ENCODE results near the gene LAPTM5.

Gene LAPTM5

DNA sequence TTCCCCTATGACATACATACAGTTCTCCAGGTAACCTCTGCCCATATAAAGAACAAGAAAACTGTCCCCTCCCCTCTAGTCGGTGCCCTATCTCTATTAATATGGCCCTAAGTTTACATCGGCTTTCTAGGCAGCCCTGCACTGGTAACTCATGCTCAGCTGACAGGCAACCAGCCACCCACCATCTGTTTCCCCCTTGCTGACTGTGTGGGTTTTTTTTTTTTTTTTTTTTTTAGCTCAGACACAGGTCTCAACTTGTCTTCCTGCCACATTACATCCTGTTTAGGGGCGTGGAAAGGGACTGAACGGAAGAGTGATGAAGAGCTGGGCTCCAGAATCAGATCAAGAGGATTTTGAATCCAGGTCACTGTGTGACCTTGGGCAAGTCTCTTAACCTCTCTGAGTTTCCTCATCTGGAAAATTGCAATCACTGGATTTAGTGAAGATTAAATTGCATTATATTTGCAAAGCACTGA is 14.0 kb downstream of the LAPTM5 start:
- DNase-seq (ENCODE audit: low read depth in 2 of 2), result no peak

DNA sequence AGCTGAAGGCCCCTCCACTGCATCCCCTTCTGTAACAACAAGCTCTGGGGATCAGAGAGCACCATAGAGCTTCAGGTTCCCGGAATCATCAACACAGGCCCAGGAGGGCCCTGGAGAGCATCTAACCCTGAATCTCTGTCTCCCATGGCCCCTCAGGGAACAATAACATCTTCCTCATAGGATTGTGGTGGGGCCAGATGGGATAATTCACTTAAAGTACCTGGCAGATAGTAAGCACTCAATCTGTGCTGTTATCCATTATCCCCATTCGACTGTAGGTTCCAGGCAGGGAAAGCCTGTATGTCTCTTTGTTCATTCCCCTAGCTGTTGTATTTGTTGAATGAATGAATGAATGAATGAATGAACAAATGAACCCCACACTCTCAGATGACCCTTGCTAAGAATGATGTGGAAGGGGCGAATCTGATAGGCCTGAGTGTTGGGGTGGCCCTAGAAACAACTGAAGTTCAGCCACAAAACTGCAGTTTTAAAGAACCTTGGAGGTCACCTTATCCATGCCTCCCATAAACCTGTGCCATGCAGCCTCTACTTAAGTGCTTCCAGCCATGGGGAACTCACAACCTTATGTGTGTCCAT is 14.5 kb downstream of the LAPTM5 start:
- no peak for DNase-seq (ENCODE audit: low read depth in 2 of 2)

DNA sequence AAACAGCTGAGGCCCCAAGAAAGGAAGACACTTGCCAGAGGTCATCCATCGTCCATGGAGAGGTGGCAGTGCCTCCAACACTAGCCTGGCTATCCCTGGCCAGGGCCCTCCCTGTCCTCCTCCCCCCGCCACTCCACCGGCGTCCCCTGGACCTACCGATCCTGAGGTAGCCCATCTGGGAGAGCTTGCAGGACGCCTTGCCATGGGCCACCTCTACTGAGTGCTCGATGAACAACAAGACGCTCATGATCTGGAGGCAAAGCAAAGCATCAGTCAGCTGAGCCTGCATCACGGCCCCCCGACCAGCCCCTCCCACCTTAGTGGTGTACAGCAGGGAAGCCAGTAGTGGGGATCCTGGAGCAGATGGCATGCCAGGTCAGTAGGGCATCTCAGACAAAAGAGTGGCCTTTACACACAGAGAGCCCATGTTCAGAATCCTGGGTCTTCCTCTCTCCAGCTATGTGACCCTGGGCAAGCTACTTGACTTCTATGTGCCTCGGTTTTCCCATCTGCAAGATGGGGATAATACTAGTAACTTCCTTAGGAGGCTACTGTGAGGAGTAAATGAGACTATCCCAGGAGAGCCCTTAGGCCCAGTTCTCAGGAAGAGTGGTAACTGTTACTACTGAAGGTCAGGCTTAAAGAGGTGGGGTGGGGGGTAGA is 15.1 kb downstream of the LAPTM5 start:
- DNase-seq (ENCODE audit: low read depth in 2 of 2), result no peak

DNA sequence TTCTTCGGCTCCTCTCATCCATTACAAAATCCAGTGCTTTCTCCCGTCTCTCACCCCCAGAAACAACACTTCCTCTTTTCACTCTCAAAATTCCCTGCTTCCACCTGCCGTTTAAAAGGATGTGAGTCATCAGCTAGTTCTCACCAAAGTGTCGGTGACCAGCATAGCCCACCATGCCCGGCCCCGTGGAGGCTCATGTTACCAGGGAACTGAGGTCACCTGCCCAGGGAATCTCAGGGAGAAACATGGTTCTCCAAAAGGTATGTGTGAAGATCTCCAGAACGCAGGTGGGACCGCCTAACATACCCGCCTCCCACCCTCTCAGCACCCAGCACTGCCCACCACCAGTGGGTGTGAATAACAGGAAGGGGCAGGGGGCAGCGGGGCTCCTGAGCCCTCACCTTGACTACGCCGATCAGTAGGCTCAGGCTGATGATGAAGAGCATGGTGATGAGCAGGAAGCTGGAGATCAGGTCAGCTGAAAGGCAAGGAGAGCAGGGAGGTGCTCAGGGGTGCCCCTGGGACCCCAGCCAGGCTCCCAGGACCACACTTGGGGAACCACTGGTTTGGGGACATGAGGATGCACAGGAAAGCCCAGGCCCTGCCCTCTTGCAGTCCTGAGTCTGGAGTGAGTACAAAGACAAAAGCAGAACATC is 16.2 kb downstream of the LAPTM5 start:
- DNase-seq (ENCODE audit: low read depth in 2 of 2), result no peak

DNA sequence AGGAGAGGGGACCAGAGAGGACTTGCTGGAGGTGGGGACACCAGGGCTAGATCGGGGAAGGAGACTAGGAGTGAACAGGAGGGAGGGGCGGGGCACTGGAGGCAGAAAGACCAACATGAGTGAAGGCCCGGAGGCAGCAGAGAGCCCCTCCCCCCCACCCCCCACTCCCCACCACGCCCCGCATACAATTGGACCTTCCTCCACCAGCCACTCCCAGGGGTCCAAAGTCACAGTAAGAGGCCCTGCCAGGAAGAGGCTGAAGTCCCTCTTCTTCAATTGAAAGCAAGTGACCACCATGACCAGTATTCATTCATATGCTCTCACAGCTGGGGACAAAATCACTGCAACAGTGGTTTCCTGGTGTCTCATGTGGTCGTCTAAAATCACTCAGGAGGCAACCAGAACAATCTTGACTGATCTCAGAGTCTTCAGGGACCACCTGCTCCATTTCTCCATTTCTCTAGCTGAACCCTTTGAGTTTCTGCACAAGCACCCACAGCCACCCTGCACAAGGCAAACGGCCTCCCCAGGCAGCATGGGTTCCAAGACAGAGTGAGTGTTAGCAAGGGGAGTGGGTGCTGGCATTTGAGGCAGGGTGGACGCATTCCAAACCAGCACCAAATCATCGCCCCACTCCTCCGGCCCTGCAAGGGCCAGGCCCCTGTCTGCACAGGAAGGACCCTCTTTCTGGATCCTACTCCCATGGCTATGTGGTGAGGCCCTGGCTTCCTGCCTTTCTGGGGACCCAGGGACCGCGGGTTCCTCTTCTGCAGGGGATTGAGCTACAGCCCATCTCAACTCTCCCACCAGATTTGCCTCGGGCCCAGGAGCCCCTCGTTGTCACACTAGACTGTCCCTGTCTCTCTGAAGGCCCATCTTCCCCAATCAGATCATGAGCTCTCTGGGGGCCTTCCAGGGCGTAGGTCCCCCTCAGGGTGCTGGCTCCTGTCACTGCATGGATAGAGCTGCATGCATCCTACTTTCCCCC is 17.0 kb downstream of the LAPTM5 start:
- no peak for DNase-seq (ENCODE audit: low read depth in 2 of 2)

DNA sequence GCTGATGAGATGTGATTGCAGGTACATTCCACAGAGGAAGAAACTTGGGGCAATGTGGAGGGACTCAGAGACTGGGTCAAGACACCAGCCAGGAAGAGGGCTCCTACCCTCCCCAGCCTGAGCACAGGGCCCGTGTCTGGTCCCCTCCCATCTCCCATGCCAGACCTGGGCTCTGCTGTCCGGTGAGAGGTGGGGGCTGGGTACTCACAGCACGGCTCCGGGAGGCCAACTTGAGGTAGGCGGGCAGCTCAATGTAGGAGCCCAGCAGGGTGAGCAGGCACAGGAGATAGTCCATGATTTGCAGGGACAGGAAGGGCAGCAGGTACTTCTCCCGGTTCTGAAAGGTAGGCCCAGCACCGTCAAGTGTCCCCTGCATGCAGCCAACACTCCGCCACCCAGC is 18.0 kb downstream of the LAPTM5 start:
- DNase-seq (ENCODE audit: low read depth in 2 of 2), result no peak

DNA sequence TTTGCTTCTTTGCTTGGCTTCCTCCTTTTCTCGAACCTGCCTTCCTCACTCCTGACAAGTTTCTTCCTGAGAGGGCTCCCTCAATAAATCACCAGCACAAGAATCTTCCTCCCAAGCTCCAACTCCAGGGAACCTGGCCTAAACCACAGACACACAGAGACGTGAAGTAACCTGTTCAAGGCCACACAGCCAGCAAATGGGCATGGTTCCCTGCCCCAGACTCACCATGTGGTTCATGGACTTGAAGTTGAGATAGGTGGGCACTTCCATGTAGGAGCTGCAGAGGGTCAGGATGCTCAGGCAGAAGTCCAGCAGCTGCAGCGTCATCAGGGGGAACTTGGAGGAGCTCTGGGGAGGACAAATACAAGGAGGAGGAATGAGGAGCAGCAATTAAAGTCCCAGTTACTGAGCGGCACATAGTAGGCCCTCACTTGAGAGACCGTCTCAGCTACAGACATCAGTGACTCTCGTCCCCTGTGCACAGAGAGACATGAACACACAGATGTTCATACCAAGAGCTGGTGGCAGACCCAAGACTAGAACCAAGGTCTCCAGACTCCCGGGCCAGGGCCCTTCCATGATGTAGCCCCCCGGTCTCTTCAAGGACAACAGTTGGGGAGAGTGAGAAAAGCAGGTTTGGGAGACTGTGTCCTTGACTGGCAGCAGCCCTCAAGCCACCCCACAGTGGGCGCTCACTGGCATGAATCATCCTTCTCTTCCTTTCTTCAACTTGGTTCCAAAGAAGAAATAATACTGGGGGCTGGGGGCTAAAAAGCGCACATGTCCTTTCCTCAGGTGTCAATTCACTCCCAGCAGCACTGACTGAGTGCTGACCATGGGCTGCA is 18.6 kb downstream of the LAPTM5 start:
- DNase-seq (ENCODE audit: low read depth in 2 of 2), result no peak

DNA sequence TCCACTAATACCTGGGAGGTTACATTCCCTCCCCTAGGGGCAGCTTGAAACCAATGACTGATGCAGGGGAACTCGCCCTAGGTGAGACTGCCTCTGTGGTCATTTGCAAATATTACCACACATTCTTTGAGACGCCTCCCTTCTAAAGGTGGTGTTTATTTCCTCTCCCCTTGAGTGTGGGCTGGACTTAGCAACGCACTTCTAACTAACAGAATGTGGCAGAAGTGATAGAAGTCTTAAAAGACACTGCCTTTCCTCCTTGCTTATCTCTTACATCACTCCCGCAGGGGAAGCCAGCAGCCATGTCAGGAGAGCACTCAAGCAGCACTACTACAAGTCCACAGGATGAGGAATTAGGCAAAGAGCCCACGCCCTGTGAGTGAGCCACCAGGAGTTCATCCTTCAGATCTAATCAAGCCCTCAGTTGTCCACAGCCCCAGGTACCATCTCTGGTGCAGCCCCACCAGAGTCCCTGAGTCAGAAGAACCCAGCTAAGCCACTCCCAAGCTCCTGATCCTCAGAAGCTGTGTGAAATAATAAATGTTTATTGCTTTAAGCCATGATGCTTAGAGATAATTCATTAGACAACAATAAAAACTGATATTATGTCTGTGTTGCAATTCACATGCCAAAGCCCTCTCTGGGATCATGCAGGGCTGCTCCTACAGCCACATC is 19.4 kb downstream of the LAPTM5 start:
- no peak for DNase-seq (ENCODE audit: low read depth in 2 of 2)

DNA sequence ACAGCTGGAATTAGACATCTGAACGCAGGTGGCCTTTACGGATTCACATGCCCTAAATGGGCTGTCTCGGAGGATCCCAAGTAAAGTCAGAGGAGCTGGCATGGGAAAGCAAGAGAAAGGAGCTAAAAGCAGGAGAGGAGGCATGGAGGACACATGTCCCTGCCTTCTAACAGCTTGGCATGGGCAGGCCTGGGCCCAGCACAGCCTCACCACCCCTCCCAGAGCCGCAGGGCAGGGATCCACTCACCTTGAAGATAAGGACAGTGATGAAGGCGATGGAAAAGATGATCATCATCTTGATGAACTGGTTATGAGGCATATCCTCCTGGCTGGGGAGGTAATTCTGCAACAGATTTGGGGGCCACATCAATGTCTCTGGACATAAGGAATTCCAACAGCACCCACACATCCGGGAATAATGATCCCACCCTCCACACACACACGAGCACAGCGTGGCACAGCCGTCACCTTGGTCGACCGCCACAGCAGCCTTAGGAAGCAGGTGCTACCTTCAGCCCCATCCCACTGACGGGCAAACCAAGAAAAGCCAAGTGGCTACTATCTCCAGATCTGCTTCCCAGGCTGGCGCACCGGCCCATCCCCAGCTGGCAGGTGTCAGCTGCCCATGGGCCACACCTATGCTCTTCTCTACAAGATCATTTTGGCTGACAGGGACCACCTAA is 20.1 kb downstream of the LAPTM5 start:
- no peak for DNase-seq (ENCODE audit: low read depth in 2 of 2)

DNA sequence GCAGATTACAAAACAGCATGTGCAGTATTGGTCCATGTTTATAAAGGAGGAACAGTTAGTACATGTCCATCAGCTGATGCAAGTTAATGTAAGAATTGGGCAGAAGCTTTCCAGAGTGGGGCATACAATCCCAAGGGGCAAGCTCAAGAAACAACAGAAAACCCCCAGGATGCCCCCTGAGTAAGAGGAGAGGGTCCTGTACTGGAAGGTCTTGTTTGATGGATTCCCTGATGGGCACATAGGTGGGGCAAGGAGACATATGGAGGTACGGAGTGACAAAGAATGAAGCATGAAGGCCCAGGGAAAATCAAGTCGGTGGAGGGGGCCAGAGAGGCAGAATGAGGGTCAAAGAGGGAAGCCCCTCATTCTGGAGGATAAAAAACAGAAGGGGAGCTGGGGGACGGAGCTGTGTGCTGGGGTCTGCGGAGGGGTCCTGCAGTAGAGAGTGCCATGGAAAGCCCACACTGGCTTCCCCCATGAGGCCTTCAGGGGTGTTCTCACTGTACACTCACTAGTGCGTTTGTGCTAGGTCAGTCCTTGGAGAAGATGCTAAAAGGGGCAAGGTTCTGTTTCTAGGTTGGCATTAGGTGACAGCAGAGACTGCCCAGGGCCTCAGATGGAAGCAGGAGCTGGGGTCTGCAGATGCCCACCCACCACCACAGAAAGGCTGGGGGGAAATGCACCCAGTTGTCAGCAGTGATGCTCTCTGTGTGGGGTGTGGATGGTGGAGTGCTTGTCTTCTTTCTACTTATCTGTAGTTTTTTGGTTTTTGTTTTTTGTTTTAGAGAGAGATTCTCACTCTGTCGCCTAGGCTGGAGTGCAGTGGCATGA is 21.7 kb downstream of the LAPTM5 start:
- DNase-seq (ENCODE audit: low read depth in 2 of 2), result no peak

DNA sequence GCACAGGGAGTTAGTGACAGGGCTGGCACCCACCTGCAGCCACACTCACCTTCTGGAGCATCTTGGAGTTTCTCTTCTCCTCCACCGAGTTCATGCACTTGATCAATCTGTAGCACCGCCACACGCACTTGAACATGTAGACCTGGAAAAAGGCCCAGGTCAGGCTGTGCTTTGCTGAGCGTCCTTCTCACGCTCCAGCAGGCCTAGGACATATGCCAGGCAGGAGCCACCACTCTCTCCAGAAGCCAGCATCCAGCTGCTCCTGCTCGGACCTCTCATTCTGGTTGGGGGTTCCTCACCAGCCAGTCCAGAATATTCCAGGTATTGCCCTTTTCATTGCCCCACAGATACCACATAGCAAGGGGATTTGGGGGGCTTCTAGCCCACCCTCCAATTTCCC is 22.4 kb downstream of the LAPTM5 start:
- no peak for DNase-seq (ENCODE audit: low read depth in 2 of 2)

DNA sequence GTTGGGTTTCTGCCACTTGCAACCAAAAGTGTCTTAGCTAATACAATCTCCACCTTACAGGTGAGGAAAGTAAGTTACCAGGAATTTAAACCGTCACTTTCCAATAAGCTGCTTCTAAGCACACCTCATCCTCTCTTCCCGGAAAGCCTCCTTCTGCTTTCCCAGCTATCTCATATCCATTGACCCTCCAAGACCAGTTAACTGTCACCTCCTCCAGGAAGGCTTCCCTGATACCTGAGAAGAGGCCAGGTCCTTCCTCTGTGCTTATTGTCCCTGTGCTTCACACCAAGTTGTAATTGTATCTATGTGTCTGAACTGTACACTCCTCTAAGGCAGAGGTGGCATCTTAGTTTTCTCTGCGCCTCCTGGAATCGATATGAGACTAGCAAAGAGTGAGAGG is 23.0 kb downstream of the LAPTM5 start:
- no peak for DNase-seq (ENCODE audit: low read depth in 2 of 2)

DNA sequence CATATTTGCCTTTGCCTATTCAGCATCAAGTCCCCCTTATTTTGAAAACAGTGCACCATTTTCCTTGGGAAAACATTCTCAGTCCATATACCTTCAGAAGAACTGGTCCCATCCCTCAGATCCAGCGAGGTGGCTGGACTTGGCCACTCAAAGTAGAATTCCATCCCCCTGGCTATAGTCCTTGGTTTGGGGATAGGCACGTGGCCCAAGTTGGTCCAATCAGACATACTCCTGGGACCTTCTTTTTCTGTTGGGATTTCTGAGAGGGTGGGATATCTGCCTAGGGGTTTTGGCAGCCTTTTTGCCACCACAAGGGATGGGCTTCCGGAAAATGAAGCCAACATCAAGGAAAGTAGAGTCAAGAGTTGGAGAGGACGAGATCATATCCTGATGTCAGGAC is 23.5 kb downstream of the LAPTM5 start:
- DNase-seq (ENCODE audit: low read depth in 2 of 2), result no peak

DNA sequence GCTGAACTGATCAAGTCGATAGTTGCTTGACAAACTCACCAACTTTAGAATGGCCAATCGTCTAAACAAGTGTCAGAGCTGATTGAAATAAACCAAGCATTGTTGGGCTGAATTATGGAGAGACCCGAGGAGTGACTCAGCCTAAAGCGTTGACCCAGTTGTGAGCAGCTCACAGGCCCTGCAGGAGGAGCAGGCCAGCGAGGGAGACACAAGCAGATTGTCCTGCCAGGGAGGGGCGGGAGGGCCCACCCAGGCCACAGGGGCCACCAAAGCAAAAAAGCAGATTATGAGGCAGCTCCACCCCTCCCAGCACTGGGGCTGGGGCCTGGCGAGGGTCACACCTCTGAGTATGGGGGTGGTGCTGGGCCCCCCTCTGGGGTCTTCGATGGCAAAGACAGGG is 24.1 kb downstream of the LAPTM5 start:
- DNase-seq (ENCODE audit: low read depth in 2 of 2), result no peak

DNA sequence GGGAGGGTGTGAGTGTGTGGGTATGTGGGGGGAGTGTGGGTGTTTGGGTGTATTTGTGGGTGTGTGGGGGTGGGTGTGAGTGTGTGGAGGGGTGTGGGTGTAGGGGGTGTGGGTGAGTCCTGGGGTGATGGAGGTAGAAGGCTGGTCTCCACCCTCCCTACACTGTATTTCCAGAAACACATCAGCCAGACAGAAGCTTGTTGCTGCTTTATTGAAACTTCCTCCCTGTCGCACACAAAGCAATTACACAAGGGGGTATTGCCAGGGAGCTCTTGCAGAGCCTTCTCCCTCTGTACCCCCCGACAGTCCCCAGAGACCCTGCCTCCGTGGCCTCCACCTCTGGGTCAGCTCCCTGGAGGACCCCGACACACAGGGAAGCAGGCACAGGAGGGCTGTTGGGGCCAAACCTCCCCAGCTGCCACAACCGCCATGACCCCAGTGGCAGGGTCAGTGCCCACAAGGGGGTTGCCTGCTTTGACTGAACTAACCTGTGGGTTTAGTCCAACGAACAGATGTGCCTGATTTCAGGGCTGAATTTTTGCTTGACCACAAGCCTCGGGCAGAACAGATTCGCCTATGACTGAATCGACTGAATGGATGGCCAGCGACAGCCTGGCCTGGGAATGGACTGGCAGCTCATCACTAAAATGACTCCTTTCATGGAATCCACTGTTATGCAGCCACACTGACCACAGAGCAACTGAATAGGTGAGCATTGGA is 25.1 kb downstream of the LAPTM5 start:
- no peak for DNase-seq (ENCODE audit: low read depth in 2 of 2)

DNA sequence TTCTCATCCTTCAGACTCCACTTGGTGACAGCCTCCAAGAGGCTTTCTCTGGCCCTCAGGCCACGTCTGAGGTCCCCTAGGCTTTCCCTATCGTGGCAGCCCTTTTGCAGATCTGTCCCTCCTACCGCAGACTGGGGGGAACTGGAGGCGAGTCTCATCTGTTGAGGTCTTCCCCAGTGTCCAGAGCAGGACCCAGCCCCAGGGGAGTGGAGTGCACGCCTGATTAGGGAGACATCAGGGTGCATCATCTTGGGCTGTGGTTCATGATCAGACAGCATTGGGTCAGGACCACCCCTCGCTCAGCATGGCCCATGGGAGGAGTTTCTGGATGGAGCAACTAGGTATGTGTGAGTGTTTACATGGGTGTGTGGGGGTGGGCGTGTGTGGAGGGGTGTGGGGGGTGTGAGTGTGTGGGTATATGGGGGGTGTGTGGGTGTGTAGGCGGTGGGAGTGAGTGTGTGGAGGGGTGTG is 25.7 kb downstream of the LAPTM5 start:
- no peak for DNase-seq (ENCODE audit: low read depth in 2 of 2)

DNA sequence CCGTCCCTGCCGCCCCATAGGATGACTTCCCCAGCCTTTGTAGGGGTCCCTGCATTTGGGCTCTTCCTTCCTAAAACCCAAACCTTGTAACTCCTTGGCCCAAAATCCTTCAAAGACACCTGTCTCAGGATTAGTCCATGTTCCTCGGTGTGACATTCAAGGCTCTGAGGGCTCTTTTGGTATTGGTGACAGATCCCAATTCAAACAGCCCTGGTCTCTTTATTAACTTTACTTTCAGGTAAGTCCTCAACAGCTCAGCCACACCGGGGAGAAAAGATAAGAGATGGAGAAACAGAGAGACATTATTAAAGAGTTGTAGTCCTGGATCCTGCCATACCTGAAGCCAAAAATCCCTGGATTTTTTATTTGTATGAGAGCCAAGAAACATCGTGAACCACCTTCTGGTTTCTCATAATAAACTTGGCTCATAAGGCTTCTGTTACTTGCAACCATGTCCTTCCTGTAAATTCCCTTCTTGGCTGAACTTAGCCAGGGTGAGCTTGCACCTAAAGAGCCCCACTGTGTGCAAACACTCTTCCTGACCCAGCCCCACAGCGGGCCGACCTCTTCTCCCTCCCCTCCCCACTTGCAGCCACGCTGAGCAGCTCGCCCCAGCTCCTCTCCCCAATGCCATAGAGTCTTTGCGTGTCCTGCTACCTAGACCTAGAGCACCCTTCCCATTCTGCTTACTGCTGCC is 26.3 kb downstream of the LAPTM5 start:
- DNase-seq (ENCODE audit: low read depth in 2 of 2), result no peak
